HL-60 (cell line): ENCODE measurements around the gene SLC41A1.

Experiments
- GABPA ChIP-seq: IDR thresholded peaks from 2 replicates; pipeline ENCODE4 v1.6.1; 2012; ENCODE audit warnings: low read depth
- TF ChIP-seq, protein P1 (sequence below): IDR thresholded peaks from one replicate; pipeline ENCODE4 v1.5.1; 2011; ENCODE audit warnings: low read length, control low read depth, inconsistent platforms; ENCODE audit not compliant: insufficient read depth
- TF ChIP-seq, protein P2 (sequence below): IDR thresholded peaks from 2 replicates; pipeline ENCODE4 v1.6.1; 2012; ENCODE audit warnings: low read depth; ENCODE audit not compliant: insufficient replicate concordance

DNA sequence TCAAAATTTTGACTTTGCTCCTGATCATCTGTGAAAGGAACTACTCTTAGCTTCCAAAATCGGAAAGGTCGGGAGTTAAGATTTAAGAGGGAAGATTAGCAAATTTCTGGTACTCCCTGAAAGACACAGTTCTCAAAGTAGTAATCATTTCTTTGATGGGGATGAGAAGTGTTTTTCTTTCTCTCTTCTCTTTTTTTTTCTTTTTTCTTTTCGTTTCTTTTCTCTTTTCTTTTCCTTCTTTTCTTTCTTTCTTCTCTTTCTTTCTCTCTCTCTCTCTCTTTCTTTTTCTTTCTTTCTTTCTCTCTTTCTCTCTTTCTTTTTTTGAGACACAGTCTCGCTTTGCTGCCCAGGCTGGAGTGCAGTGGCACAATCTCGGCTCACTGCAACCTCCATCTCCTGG lies 32.7 kb downstream of the SLC41A1 start:
- TF ChIP-seq, protein P1, sequence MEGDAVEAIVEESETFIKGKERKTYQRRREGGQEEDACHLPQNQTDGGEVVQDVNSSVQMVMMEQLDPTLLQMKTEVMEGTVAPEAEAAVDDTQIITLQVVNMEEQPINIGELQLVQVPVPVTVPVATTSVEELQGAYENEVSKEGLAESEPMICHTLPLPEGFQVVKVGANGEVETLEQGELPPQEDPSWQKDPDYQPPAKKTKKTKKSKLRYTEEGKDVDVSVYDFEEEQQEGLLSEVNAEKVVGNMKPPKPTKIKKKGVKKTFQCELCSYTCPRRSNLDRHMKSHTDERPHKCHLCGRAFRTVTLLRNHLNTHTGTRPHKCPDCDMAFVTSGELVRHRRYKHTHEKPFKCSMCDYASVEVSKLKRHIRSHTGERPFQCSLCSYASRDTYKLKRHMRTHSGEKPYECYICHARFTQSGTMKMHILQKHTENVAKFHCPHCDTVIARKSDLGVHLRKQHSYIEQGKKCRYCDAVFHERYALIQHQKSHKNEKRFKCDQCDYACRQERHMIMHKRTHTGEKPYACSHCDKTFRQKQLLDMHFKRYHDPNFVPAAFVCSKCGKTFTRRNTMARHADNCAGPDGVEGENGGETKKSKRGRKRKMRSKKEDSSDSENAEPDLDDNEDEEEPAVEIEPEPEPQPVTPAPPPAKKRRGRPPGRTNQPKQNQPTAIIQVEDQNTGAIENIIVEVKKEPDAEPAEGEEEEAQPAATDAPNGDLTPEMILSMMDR, result no peak
- TF ChIP-seq, protein P2, sequence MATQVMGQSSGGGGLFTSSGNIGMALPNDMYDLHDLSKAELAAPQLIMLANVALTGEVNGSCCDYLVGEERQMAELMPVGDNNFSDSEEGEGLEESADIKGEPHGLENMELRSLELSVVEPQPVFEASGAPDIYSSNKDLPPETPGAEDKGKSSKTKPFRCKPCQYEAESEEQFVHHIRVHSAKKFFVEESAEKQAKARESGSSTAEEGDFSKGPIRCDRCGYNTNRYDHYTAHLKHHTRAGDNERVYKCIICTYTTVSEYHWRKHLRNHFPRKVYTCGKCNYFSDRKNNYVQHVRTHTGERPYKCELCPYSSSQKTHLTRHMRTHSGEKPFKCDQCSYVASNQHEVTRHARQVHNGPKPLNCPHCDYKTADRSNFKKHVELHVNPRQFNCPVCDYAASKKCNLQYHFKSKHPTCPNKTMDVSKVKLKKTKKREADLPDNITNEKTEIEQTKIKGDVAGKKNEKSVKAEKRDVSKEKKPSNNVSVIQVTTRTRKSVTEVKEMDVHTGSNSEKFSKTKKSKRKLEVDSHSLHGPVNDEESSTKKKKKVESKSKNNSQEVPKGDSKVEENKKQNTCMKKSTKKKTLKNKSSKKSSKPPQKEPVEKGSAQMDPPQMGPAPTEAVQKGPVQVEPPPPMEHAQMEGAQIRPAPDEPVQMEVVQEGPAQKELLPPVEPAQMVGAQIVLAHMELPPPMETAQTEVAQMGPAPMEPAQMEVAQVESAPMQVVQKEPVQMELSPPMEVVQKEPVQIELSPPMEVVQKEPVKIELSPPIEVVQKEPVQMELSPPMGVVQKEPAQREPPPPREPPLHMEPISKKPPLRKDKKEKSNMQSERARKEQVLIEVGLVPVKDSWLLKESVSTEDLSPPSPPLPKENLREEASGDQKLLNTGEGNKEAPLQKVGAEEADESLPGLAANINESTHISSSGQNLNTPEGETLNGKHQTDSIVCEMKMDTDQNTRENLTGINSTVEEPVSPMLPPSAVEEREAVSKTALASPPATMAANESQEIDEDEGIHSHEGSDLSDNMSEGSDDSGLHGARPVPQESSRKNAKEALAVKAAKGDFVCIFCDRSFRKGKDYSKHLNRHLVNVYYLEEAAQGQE, result no peak
- no peak for TF ChIP-seq GABPA
